ENCODE results near the gene PCNX2. TPM values are rescaled to one million over a fixed set of nuclear protein-coding genes. Genes with fewer than 3 reads are reported as not detected.

Gene PCNX2
- total and polyA plus RNA-seq, 9 donors: 5.7 to 26.0 (median 18.9) TPM

DNA sequence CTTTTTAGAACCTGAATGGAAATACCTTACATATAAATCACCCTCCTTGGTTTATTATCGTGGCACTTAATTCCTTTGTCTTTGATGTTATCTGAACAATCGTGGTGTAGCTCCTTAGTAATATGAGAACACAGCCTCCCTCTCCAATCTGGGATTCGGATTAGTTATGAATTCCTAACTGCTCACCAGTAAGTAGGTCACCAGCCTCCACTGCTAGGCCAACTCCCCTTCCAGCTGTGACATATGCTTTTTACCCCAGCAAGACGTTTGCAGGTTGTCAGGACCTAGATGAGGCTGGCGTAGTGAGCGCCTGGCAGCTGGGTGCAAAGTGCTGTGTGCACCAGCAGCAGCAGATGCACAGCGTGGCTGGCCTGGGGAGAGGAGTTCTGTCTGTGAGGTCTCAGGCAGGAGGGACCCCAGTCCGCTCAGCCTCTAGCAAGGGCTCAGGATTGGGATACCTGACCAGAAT lies 306.9 kb downstream of the PCNX2 start:
- 53 to 61% (median 58%) methylated on average over 8 of the region's 8 CpGs for WGBS, 3 donors
- no peak overlapping the region for H3K27ac ChIP-seq
- H3K4me3 ChIP-seq: no peak overlapping the region
- no peaks in the 10 kb centered on the region for H3K27me3 ChIP-seq
- no peak for TF ChIP-seq POLR2A (IDR thresholded peaks at IDR 0.05)
- TF ChIP-seq, protein P1, sequence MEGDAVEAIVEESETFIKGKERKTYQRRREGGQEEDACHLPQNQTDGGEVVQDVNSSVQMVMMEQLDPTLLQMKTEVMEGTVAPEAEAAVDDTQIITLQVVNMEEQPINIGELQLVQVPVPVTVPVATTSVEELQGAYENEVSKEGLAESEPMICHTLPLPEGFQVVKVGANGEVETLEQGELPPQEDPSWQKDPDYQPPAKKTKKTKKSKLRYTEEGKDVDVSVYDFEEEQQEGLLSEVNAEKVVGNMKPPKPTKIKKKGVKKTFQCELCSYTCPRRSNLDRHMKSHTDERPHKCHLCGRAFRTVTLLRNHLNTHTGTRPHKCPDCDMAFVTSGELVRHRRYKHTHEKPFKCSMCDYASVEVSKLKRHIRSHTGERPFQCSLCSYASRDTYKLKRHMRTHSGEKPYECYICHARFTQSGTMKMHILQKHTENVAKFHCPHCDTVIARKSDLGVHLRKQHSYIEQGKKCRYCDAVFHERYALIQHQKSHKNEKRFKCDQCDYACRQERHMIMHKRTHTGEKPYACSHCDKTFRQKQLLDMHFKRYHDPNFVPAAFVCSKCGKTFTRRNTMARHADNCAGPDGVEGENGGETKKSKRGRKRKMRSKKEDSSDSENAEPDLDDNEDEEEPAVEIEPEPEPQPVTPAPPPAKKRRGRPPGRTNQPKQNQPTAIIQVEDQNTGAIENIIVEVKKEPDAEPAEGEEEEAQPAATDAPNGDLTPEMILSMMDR (IDR thresholded peaks at IDR 0.05): no peak
- no peak for TF ChIP-seq EP300 (IDR thresholded peaks at IDR 0.05)
- H3K9me3 ChIP-seq: no peaks in the 10 kb centered on the region
- no peaks in the 10 kb centered on the region for H3K4me1 ChIP-seq (ENCODE audit: insufficient read depth)
- DNase-seq: no peak
- H3K36me3 ChIP-seq: no peaks in the 10 kb centered on the region
- intact Hi-C loops (cut with DNase I): loop anchor here in 1 of 4 donors (1.0 kb wide), 1 partner anchor 25 kb away; no protein-coding TSS in a partner anchor

DNA sequence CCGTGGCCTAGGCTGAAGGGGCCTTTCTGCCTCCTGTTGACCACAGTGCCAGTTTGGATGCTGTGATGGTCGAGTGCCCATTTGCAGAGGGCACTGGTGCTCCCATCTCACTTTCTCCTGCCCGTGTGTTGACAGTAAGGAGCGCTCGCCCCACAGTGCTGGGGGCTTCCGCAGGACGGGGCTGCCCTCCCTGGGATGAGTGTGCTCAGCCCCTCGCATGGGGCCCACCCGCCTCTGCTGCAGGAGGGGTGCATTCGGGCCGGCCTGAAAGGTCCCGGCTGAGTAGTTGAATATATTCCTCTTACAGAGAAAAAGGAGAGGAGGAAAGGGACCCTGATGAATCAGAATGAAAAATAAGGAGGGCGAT lies 307.8 kb downstream of the PCNX2 start:
- no peaks in the 10 kb centered on the region for H3K27me3 ChIP-seq
- intact Hi-C loops (cut with DNase I): loop anchor here in 1 of 4 donors (1.0 kb wide), 1 partner anchor 24 kb away; no protein-coding TSS in a partner anchor
- no peak overlapping the region for H3K27ac ChIP-seq
- WGBS, 3 donors: 90 to 92% (median 91%) methylated on average over 13 of the region's 13 CpGs
- H3K4me1 ChIP-seq (ENCODE audit: insufficient read depth): no peaks in the 10 kb centered on the region
- DNase-seq: no peak
- H3K36me3 ChIP-seq: no peaks in the 10 kb centered on the region
- no peak for TF ChIP-seq EP300 (IDR thresholded peaks at IDR 0.05)
- TF ChIP-seq POLR2A (IDR thresholded peaks at IDR 0.05): no peak
- TF ChIP-seq, protein P1 (IDR thresholded peaks at IDR 0.05): no peak
- no peak overlapping the region for H3K4me3 ChIP-seq
- H3K9me3 ChIP-seq: no peaks in the 10 kb centered on the region

DNA sequence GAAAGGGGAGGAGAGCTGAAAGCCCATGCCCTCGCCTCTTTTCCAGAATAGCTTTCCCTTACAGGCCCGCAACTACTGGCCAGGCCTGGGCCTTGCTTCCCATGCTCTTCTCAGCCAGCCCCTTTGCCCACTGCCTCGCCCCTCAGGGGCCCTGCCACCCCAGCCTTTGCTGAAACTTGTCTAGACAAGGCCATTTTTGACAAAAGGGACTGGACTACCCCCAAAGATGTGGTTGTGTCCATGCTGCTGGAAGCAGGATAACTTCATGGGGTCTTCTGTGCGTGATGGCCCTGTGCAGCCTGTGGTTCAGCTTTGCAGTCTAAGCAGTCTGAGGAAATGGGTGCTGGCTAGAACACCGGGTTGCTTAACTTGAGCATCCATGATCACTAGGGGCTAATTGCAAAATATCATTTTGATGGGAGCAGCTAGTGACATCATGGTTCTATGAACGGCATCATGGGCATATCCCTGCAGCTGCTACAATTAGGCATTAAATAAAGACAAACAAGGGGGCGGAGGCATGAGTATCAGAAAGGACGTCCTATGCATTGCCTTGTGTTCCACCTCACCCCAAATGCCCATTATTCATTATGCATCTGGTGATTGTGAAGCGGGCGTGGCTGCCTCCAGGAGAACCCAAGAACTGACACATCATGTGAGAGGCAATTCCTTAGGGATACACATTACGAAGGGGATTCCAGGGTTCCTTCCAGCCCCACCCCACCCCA lies 308.3 kb downstream of the PCNX2 start:
- intact Hi-C loops (cut with DNase I): no loop called here

DNA sequence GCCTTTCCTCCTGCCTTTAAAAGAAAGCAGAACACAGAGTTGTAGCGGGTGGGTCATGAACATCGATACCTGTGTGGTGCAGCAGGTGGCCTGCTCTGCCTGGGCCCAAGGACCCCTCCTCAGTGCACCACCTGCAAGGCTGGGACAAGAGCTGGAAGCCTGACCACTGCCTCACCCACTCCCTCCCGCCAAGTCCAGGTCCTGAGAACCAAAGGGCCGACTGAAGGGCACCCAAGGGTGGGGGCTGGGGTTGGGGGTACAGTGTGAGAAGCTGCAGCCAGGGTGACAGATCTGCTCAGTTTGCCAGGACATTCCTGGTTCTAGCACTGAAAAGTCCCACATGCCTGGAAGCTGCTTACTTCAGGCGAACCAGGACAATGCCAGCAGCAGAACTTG lies 309.0 kb downstream of the PCNX2 start:
- Histone ChIP-seq H3K4me3 (no peak overlapping the region), H3K4me1 (ENCODE audit: insufficient read depth) (no peaks in the 10 kb centered on the region), H3K36me3 (no peaks in the 10 kb centered on the region), H3K27ac (no peak overlapping the region), H3K9me3 (no peaks in the 10 kb centered on the region), H3K27me3 (no peaks in the 10 kb centered on the region)
- no peak for TF ChIP-seq EP300 (IDR thresholded peaks at IDR 0.05)
- TF ChIP-seq, protein P1 (IDR thresholded peaks at IDR 0.05): no peak
- TF ChIP-seq POLR2A (IDR thresholded peaks at IDR 0.05): no peak
- intact Hi-C loops (cut with DNase I): no loop called here
- WGBS, 3 donors: 93 to 98% (median 94%) methylated on average over 5 of the region's 5 CpGs
- no peak for DNase-seq

More for the DNA sequence above, 308.3 kb downstream of the PCNX2 start:
- Histone ChIP-seq H3K4me3 (no peak overlapping the region), H3K27me3 (no peaks in the 10 kb centered on the region), H3K4me1 (ENCODE audit: insufficient read depth) (no peaks in the 10 kb centered on the region), H3K9me3 (no peaks in the 10 kb centered on the region), H3K36me3 (no peaks in the 10 kb centered on the region), H3K27ac (no peak overlapping the region)
- 96 to 98% (median 97%) methylated on average over 11 of the region's 11 CpGs for WGBS, 3 donors
- no peak for DNase-seq
- no peak for TF ChIP-seq POLR2A (IDR thresholded peaks at IDR 0.05)

DNA sequence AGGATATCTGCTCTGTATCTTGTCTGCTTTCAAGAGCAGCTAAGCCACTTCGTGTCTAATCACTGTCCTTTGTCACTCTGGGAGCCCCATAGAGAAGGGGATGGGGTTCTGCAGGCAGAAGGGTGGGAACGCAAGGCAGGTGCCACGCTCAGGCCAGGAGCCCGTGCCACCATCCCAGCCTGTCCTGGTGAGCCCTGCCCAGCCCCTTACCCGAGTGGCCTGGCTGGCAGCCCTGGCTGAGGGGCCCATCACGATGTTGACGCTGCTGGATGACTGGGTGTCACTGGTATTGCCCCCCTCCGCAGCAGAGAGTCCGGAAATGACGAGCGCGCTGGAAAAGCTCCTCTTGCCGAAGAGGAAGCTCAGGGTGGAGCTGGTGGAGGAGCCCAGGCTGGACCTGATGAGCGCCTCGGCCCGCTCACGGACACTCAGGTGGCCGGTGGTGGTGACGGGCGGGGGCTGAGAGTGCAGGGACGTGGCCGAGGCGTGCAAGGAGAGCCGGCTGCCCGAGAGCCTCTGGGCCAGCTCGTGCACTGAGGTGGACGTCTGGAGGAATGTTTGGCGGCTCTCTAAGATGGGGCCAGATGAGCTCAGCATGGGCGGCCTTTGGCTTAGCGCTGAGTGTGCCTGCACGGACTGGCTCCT lies 309.5 kb downstream of the PCNX2 start:
- H3K27me3 ChIP-seq: no peaks in the 10 kb centered on the region
- no peaks in the 10 kb centered on the region for H3K4me1 ChIP-seq (ENCODE audit: insufficient read depth)
- DNase-seq: no peak
- H3K27ac ChIP-seq: no peak overlapping the region
- intact Hi-C loops (cut with DNase I): no loop called here
- no peak for TF ChIP-seq POLR2A (IDR thresholded peaks at IDR 0.05)
- TF ChIP-seq EP300 (IDR thresholded peaks at IDR 0.05): no peak
- TF ChIP-seq, protein P1 (IDR thresholded peaks at IDR 0.05): no peak
- H3K9me3 ChIP-seq: no peaks in the 10 kb centered on the region
- no peak overlapping the region for H3K4me3 ChIP-seq
- 92 to 93% (median 92%) methylated on average over 31 of the region's 31 CpGs for WGBS, 3 donors
- H3K36me3 ChIP-seq: no peaks in the 10 kb centered on the region
